GM19035 (cell line): Measurements from ENCODE around the gene CHKB.

Source experiments
- ATAC-seq: cut with Tn5 transposase; IDR thresholded peaks from one replicate; pipeline ENCODE4 v1.9.1; 2021; ENCODE audit not compliant: unreplicated experiment

Gene CHKB

DNA sequence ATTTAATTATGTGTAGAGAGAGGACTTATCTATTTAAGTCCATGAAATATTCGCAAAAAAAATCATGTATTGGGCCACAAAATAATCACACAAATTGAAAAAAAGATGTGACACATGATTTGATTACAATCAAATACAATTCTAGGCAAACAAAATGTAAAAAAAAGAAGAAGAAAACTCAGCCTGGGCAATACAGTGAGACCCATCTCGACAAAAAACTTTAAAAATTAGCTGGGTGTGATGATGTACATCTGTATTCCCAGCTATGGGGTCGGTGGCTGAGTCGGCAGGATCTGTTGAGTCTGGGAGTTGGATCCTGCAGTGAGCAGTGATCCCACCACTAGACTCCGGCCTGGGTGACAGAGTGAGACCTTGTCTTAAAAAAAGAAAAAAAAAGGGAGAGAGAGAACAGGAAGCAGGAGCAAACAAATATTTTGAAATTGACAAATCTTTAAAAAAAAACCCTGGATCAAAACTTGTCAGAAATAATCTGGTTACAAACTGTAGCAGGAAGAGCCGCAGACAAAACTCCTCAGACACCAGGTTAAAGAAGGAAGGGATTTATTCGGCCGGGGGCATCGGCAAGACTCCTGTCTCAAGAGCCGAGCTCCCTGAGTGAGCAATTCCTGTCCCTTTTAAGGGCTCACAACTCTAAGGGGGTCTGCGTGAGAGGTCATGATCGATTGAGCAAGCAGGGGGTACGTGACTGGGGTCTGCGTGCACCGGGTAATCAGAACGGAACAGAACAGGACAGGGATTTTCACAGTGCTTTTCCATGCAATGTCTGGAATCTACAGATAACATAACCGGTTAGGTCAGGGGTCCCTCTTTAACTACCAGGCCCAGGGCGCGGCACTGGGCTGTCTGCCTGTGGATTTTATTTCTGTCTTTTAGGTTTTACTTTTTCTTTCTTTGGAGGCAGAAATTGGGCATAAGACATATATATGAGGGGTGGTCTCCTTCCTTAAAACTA, 49.5 kb downstream of the CHKB start:
- ATAC-seq = no peak

DNA sequence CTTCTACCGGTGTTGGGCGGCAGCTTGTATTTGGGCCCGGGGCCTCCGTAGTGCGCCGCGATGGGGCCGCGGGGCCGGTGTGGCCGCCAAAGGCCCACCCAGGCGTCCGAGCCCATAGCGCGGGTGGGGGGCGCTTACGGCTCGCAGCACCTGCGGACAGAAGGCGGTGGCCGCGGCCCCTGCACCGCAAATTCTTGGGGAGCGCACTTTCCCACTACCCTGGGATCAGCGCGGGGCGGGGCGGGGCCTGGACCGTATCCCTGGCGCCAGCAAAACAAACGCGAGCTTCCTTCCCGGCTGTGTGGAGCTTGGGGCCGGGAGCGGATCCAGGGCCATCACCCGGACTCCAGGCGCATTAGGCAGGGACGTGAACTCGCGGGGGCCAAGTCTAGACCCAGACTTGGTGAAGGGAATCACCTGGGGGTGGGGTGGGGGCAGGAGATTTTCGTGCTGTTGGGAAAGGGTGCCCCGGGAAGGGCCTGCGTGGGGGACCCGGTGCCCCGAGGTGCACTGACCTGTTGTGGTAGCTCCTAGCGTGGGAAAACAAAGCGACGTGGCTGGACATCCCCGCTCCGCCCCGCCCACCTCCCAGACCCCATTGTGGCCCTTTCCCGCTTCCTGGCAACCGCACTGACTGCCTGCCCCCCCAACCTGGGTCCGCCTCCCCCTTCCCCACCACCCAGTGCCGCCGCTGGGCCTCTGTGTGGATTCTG, 50.5 kb downstream of the CHKB start:
- ATAC-seq = peak; percentile 1

DNA sequence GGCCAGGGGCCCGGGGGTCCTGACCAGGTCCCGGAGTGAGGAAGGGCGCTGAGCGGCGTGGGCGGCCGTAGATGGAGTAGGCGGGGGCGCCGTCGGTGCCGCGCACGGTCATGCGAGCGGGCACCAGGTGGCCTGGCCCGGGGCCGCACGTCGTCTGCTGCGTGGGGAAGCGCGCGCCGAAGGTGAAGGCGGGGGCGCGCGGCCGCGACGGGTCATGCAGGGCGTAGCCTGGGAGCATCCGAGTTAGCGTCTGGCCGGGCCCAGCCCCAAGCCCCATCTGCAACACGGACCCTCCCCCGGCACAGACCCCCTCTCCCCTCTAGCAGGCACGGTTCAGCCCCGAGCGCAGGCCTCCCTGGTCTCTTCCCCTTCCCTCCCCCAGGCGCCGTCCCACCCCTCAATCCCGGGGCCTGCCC, 51.1 kb downstream of the CHKB start:
- peak; percentile 28 for ATAC-seq

- peak; percentile 22 for ATAC-seq
These were observed 51.6 kb downstream of the CHKB start for GRCh38 chr22:50530877-50531545.

GRCh38 chr22:50530580-50530876, 52.1 kb downstream of the CHKB start:
- no peak for ATAC-seq

DNA sequence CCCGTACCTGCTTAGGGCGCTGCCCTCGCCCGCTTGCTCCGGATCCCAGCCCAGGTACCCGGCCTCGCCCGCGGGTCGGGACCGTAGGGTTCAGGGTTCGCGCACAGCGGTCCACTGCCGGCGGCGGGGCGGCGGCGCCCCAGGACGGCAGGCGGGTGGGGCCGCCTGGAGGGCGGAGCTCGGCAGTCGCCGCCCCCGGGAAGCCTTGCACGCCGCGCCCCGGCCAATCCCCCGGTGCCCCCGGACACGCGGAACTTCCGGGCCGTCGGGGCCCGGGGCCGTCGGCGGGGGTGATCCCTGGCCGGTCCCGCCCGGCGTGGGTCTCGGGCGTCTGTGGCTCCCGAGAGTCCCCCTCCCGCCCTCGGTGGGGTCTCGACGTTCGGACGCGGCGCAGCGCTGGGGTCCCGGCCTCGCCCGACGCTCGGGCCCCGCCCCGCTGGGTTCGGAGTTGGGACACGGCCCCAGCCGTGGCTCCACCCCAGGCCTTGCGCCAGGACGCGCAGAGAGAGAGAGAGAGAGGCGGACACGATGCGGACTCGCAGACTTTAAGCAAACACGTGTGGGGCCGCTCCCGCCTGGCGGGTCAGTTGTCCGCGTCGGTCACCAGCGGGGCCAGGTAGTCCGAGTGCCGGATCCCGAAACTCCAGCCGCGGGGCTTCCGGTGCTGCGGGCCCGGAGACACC, 52.6 kb downstream of the CHKB start, which contains the start of gene TYMP:
Gene TYMP, minus strand, starts transcription at position 116 of the 683 bp plus-strand sequence. CDS start 303 bp downstream, outside the sequence.
- ATAC-seq = peak; percentile 23

DNA sequence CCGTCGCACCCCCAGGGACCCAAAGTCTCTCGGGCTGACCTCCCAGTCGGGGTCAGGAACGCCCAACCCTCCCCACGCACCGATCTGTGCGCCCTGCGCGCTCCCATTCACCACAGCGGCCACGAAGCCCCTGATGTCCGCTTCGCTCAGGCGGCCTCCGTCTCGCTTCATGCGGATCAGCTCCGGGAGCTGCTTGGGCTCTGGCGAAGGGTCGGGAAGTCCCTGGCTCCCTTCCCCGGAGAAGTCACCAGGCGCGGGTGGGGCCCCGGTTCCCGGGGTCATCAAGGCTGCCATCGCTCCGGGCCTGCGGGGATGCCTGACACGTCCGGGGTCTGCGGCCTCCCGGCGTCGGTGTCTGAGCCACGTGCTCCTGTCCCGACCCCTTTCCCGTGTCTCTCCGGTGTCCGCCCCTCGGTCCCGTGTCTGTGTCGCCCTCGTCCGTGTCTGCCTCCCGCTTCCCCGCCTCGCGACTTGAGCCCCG, 53.2 kb downstream of the CHKB start:
- no peak for ATAC-seq
